HG02884 (cell line): ENCODE results near the gene KAZN.

Experiments used
- ATAC-seq: cut with Tn5 transposase; IDR thresholded peaks from one replicate; pipeline ENCODE4 v1.9.1; 2021; ENCODE audit warnings: mild to moderate bottlenecking, moderate library complexity; ENCODE audit not compliant: unreplicated experiment

Gene KAZN

DNA sequence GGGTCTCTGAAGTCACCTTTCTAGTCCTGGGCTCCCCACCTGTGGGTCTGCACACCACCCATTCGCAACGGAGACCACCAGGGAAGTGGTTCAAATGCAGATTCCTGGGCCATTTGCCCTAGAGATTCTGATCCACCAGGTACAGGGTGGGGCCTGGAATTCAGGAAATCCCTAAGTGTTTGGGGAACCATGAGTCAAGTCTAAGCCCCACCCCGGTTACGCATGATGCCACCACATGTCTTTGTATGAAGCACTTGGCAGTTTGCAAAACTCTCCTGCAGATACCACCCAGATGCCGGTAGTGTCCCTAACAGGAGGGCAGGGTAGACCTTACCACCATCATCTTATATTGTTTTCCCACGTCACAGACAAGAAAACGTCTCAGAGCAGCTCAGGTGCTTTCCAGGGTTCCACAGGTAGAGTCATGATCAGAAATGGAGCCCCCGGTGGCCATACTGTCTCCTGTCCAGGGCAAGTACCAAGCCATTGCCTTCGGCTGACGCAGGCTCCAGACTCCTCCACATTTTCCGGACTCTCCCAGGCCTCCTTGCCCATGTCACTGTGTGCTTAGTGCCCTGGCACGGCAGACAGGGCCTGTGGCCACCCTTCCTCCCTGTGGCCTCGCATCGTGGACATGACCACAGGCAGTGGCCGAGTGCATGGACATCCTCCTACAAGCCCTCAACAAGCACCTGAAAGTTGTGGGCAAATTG lies 465.9 kb downstream of the KAZN start:
- no peak for ATAC-seq

DNA sequence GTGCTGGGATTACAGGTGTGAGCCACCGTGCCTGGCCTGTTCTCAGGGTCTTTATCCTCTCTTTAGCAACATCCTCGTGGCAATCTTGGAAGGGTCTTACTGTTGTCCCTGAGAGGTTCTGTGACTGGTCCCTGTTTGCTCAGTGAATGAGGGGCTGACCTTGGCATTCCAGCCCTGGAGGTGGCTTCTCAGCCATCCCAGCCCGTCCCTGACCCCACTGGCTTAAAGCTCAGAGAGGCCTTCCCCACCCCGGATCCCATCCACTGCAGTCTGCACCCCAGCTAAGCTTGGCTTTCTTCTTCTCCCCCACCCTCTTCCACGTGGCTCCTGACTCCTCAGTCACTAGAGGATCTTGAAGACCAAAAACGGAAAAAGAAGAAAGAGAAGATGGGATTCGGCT lies 466.8 kb downstream of the KAZN start:
- no peak for ATAC-seq

DNA sequence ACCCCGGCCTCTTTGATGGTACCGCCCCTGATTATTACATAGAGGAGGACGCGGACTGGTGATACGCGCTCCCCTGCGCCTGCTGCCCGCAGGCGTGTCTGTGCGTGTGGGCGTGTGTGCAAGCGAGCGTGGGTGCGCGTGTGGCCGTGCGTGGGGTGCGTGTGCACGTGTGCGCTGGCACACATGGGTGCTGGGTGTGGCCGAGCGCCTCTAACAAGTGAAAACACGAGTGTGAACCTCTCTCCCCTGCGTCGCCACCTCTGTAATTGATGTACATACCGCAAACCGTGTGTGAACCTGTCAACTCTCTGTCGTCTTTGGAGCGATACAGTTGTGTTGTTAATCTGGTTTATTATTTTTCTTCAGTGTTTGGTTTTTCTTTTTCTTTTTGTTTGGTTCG lies 467.3 kb downstream of the KAZN start:
- ATAC-seq, result no peak

DNA sequence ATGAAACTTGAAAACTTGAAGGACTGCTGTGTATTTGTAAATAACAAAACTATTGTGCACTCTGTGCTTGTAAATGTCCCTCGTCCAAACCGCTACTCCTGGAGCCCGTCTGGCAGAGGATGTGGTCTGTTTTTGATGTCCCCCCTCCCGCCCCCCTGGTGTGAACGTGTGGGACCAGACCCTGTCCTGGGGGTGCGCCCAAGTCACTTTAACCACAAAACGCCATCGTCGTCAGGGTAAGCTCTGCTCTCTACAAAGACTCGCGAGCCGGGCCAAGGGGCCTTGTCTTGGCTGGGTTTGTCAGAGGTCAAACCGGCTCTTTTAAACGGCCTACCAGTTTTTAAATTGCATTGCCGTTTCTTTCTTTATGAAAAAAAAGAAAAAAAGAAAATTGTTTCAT lies 467.7 kb downstream of the KAZN start:
- ATAC-seq, result no peak

DNA sequence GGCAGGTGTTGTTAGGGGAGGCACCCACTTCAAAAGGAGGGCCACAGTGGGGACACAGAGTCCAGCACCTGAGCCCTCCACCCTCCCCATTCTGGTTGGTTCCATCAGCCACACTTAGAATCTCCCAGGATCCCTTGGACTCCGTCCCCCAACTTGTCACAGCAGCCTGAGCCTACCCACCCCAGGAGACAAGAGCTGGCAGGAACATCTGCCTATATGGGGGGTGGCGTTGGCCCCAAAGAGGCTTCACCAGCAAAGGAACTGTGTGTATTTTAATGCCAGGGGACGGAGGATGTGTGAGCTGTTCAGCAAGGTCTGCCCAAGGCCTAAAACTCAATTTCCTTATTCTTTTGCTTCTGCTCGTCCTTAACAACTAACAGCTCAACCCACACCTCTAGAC lies 468.7 kb downstream of the KAZN start:
- no peak for ATAC-seq

DNA sequence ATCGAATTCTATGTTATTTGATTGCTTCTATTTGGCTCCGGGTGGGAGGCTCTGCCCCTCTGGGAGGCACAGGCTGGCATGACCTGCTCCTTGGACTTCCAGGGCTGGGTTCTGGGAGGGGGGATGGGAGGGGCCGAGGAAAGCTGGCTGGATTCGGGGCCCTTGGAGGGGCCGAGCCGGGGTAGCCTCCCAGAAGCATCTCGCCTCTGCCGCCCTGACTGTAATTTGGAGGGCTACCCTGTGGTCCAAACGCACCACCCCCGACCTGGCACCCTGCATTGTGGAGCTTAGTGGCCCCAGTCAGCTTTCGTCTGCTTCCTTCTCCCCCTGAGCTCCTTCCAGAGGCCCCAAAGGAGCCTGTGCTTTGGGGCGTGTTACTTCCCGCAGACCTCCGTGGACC lies 469.7 kb downstream of the KAZN start:
- no peak for ATAC-seq

DNA sequence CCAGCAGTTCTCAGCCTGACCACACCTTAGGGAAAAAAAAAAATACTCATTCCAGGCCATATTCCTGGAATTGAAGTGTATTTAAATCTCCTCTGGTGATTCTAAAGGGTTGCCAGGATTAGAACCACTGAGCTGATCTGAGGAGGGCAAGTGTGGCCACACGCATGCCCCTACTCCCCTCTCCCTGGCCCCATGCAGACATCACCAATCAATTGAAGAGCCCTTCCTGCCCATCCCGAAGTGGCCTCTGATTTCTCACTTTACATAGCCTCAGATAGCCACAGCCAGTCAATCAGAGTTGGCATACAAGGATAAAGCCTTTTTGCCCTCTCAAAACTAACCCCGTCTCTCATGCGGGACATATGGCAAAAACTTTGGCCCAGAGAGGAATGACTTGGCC lies 470.5 kb downstream of the KAZN start:
- no peak for ATAC-seq

DNA sequence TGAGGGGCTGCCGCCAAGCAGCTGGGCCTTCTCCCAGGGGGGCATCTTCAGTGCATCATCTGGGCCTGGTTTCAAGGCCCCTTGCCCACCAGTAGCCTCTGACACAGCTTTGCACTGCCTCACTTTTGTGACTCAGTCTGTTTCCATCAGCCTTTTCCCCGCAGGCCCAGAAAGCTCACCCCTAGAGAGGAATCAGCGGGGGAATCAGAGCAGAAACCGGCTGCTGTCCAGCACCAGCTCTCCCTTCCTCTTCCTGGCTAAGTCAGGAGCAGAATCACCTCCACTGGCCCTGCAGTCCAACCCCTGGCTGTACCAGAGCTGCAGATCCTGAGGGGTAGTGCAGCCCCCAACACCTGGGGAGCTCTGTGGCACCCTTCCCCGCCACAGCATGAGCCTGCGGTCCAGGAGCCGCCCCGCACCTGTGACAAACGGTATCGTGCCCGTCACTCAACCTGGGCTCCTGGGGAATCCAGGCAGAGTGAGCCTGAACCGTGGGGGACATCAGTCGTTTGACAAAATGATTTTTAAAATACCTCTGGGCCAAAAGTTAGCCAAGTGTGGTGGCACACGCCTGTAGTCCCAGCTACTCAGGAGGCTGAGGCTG lies 471.8 kb downstream of the KAZN start:
- no peak for ATAC-seq

DNA sequence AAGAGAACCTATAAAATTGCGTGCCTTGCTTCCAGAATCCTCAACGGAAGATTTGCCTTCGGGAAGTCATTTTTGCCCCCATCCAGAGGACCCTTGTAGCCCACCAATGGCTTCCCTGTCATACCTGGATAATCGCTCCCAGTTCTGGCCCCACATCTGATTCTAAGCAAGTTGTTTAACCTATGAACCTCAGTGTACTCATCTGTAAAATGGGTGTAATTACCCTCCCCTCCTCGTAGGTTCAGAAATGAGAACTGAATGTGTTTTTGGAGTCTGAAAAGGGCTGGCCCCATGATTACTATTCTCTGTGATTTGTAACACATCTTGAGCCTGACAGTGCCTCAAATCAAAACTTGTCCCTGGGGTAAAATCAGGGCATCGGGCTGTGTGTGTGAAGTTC lies 473.5 kb downstream of the KAZN start:
- ATAC-seq, result no peak

DNA sequence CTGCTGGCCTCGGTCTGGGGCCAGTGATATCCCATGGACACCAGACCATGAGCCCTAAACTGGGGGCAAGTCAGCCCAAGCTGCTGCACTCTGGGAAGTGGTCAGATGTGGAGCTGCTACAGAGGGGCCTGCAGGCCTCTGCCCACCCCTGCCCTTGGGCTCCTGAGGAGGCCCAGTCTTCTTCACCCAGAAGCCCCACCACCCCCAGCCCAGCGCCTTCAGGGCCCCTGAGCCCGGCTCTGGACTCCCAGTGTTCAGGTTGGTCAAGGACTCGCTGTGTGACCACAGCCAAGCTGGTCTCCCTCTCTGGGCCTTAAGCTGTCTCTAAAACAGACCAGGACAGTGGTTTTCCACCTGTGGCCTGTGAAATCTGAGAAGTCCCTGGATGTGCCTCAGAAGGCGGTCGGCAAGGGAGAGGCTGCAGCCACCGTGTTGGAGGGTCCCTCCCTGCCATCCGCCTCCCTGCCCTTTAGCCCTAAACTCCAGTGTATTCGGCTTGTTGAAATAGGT lies 475.4 kb downstream of the KAZN start:
- ATAC-seq, result no peak

DNA sequence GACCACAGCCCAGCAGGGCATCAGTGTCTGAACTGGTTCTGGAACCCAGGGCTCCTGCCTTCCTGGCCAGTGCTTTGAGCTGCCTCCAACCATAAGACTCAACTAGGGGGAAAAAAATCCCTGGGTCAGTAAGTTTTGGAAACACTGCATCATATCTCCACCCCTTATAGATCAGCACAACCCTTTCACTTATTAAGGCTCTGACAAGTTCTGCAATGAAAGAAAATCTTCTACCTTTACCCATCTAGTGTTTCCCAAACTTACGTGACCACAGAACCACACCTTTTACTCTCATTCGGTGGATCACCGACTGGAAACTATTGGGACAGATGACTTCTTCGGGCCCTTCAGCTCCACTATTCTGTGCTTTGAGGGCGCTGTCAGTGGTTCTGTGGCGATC lies 476.7 kb downstream of the KAZN start:
- ATAC-seq, result no peak

DNA sequence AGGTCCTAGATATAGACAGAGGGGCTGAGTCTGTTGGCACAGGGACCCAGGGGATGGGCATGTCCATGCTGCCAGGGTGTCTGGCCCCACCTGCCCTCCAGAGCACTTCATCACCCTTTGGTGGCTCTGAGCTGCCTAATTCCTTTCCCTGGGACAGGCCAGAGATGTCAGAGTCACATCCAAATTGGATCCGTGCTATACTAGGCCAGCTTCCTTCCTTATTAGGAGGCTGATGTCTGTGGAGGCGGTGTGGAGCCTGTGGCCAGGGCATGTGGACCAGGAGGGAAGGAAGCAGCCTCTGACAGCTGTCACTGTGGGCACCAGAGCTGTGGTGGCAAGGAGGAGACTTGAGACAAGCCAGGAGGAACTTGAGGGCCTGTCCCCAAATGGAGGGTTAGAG lies 477.3 kb downstream of the KAZN start:
- no peak for ATAC-seq

DNA sequence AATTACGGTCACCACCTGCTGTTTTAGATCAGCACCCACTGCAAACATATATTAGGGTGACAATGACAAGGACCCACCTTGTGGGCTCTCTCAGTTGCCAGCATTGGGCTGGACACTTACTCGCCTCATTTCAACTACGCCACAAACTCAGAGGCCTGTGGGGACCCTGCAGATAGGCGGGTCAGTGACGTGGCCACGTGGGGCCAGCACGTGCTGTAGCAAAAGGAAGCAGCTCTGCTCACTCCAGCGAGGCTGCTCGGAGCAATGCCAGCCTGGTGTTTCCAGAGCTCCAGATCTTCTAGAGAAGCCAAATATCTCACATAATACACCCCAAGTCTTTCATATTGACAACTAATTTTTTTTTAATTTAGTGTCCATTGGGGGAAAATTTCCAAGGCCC lies 478.3 kb downstream of the KAZN start:
- no peak for ATAC-seq

DNA sequence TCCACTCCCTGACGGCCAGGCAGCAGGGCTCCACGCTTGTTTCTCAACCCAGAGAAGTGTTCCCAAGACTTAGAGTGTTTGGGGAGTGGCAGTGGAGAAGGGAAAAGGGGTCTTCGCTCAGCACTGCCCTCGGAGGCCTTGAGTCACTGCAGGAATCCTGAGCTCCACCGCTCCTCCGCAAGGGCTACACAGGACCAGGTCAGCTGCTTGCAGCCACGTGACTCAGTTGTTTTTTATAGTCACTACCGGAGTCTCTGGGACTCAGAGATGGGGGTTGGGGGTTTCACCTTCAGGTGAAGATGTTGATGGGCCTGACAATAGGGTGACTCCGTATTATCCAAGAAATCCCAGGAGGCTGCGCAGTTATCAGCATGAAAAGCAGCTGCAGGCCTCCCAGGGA lies 478.9 kb downstream of the KAZN start:
- ATAC-seq, result no peak

DNA sequence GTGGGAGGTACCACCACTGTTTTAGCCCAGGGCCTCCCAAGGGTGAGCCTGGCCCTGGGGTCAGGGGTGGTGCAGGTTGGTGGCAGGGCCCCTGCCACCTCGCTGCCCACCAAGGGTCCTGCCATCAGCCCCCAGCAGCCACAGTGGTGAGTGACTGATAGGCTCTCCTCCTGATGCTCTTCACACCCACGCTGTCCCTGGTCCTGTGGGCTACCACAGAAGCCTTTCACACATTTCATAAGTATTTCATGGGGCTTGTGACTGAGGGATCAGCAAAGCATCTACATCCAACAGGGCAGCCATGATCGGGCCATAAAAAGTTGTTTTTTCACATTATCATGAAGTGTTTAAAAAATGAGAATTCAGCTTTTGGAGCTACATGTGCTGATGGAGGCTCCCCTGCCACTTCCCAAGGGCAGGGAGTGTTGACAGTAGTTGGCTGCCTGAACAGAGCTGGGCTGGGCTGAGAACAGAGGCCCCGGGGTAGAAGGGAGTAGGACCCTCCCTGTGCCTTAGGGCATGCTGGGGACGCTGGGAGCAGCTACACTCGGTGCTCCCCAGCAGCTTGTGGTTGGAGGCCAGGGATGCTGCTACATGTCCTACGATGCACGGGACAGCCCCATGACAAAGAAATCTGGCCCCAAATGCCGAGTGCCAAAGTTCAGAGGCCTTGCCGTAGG lies 482.0 kb downstream of the KAZN start:
- ATAC-seq, result no peak

DNA sequence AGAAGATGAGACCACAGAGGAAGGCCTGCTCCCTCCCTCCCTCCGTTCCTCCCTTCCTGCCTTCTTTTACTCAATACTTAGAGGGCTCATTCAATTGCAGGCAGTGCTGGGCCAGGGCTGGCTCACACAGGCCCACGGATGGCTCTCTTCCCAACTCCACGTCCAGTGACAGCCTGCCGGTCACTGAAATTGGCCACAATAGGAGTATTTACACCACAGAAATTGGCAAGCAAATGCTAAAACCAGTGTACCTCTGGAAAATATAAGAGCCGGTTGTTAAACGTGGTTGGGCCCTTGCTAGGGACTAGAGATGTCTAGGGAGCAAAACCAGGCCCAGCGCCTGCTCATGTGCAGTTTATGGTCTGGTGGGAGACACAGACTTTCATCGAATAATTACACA lies 482.6 kb downstream of the KAZN start:
- ATAC-seq, result no peak

DNA sequence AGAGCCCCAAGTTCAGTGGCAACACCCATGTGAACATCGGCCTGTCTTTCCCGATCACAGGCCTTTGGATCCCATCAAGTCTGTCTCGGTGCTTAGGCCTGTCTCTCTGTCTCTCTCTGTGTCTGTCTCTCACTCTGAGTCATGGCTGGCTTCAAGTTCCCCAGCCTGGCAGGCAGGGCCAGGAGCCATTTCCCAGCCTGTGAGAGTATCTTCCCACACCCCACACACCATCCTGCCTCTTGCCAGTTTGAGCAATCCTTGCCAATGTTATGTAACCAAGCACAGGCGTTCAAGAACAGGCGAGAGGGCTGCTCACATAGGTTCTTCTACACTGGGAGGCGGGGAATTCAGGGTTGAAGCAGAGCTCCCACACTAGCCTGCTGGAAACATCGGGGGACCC lies 485.1 kb downstream of the KAZN start:
- no peak for ATAC-seq

DNA sequence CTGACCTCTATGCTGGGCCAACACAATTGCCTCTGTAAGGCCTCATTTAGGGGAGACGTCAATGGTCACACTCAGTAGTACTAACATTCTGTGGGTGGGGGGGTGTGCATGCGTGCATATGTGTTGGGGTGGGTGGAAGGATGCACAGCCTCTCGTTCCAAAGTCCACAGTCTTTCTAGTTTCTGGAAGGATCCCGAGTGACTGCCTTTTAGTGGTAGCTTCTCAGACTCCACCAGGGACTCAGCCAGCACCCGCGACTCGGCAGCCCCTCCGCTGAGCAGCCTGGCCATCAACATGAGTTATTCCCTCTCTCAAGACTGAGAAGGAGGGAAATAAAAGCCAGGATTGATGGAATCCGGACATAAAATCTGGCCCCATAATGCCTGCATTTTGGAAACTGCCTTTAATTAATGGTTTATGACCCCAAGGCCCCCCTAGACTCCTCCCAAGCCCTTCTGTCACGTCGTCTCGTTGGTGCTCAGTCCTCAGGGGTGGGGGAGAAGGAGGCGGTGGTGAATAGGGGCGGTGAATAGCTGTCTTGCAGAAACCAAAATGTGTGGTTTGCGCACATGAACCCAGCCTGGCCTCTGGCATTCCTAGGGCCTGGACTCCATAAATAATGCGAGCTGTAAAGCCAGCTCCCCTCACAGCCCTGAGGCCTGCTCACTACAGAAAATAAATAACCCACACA lies 489.9 kb downstream of the KAZN start:
- no peak for ATAC-seq

DNA sequence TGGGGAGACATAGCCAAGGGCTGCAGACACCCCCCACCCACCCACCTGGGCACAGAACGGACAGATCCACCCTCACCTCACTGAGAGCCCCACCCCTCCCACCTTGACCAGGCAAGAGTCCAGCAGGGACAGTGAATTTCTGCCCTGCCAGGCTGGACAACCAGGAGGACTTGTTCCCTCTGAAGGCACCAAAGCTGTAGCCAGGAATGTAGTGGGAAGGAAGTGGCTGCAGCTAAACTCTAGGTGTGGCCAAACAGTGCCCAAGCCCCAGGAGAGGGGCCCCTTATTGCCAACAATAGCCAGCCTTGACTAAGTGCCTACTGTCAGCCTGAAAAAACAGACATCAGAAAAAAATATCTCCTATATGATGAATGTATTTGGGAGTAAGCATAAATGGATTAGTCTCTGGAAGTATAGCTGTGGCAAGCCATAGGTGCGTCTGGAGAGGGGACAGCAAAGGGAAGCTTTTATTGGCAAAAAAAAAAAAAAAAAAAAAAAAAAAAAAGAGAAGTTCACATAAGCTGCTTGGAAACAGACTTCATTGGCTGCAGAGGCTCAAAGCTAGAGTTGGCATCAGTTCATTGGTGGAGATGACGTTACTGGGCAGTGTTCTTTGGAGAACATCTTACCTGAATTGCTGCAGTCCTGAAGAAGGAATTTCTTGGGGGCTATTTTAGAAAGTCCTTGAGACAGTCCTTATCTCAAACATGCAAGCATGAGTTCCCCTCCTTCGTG lies 490.9 kb downstream of the KAZN start:
- ATAC-seq, result no peak

DNA sequence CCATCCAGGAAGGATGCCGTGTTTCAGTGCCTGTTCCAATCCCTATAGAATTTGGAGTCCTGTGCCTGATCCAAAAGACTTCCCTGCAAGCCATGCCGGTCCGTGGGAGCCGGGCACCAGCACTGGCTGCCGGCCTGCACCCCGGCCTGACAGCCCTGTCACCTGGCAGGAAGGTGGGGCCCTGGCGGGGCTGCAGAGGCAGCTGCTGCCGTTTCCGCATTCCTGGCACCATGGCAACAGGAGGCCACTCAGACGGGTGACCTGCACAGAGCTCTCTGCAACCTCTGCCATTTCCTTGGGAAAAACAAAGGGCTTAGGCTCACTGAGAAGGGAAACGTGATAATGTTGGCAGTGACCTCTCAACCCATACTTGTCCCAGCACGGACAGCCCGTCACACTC lies 491.9 kb downstream of the KAZN start:
- ATAC-seq, result no peak

DNA sequence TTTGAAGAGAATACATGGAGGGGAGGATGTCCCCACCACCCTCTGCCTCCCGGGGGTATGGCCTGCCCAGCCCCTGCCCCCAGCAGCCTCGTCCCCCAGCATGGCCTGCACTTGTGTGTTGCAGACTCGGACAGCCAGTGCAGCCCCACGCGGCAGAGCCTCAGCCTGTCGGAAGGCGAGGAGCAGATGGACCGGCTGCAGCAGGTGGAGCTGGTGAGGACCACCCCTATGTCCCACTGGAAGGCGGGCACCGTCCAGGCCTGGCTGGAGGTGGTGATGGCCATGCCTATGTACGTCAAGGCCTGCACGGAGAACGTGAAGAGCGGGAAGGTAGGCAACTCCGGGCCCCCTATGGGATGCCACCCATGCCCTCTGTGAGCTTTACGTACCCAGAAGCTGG lies 495.6 kb downstream of the KAZN start:
- ATAC-seq, result no peak
